ENCODE measurements around the gene DNAI2.

GRCh38 chr17:74344658-74345057, 70.6 kb downstream of the DNAI2 start:
- TF ChIP-seq CTCF (IDR thresholded peaks at IDR 0.05) (no peak), POLR2A (IDR thresholded peaks at IDR 0.05) (no peak), POLR2AphosphoS5 (IDR thresholded peaks at IDR 0.05) (no peak)
